Left hindlimb (tissue), 1 donor: ENCODE results near the gene MAP4K4.
"Not testable (repeated sequence)": the region's sequence is repeated elsewhere in the genome, so short reads cannot be mapped to it uniquely, and the experiment has no call there.

Experiments used
- DNase-seq: peaks from one replicate; pipeline ENCODE4 v3.0.0-alpha.2; 2018

The MAP4K4 gene

DNA sequence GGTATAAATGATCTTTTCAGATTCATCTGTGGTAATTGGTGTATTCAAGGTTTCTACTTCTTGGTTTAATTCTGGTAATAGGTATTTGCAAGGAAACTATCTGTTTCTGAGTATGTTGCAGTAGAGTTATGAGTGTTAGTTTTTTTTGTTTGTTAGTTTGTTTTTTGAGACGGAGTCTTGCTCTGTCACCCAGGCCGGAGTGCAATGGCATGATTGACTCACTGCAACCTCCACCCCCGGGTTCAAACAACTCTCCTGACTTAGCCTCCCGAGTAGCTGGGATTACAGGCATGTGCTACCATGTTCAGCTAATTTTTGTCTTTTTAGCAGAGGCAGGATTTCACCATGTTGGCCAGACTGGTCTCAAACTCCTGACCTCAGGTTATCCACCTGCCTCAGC lies 233.3 kb downstream of the MAP4K4 start:
- DNase-seq = no peak

DNA sequence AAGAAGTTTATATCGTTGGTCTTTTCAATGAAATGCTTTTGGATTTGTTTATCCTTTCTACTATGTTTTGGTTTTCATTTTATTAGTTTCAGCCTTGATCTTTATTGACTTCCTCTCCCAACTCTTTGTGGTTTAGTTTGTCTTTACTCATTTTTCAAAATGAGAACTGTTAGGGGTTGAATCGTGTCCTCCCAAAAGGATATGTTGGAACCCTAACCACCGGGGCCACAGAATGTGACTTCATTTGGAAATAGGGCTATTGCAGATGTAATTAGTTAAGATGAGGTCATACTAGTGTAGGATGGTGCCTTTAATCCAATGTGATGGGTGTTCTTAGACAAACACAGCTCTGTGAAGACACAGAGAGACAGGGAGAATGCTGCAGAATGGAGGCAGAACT lies 233.9 kb downstream of the MAP4K4 start:
- DNase-seq = no peak

DNA sequence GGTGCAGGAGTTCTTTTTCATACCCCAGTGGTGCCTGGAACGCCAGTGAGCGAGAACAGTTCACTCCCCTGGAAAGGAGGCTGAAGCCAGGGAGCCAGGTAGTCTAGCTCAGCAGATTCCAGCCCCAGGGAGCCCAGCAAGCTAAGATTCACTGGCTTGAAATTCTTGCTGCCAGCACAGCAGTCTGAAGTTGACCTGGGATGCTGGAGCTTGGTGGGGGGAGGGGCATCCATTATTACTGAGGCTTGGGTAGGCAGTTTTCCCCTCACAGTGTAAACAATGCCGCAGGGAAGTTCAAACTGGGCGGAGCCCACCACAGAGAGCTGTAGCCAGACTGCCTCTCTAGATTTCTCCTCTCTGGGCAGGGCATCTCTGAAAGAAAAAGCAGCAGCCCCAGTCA lies 238.3 kb downstream of the MAP4K4 start:
- DNase-seq = not testable (repeated sequence)

DNA sequence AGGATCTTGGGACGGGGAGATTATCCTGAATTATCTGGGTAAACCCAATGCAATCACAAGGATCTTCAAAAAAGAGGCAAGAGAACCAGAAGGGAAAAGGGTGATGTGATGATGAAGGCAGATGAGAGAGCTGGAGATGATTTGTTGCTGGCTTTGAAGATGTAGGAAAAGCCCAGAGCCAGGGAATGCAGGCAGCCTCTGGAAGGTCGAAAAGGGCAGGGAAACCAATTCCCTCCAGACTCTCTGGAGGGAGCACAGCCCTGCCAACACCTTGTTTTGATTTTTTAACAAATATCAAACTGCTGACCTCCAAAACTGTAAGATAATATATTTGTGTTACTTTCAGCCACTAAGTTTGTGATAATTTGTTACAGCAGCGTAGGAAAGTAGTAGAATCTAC lies 245.3 kb downstream of the MAP4K4 start:
- no peak for DNase-seq
